NCI-H2029 treated with DMSO at 0.1 percent for 48 hours (cell line): ENCODE results near the gene DNAI4.
"Not testable (repeated sequence)": the region's sequence is repeated elsewhere in the genome, so short reads cannot be mapped to it uniquely, and the experiment has no call there.

Experiments used
- DNase-seq: peaks from one replicate; lab custom pipeline; 2025; lab: John Stamatoyannopoulos, UW

Gene DNAI4

DNA sequence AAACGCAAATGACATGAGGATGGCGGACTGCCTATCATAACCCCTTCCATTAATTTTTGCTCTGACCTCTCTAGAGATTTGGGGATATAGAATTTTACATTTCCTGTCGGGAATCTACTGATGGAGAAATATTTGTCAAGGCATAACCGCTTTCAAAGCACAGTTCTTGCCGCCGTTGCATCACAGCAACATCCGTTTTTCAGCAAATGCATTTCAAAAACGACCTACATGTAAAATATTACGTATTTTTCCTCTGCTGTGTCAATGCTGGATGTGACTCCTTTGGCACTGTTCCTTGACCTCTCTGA, 5.0 kb upstream of the DNAI4 start:
- DNase-seq: no peak

GRCh38 chr1:66929146-66929688, 4.6 kb upstream of the DNAI4 start:
- no peak for DNase-seq

- DNase-seq: no peak
These were observed 2.9 kb upstream of the DNAI4 start for GRCh38 chr1:66927528-66927927.

DNA sequence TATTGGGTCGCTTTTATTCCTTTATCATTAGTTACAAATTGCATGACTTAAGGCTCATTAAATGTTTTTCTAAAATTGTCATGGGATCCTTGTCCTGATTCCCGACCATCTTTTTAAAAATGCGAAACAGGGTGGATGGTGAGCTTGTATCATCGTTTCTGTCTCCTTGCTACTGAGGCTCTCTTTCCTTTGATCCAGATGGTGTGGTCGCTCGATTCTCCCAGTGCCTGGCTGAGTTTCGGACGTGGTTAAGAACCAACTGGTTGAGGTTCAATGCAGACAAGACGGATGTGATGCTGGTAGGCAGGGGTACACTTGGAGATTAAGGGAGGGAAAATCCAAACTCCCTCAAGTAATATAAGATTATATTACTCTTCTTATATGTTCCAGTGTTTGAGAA, 1.3 kb upstream of the DNAI4 start:
- no peak for DNase-seq

DNA sequence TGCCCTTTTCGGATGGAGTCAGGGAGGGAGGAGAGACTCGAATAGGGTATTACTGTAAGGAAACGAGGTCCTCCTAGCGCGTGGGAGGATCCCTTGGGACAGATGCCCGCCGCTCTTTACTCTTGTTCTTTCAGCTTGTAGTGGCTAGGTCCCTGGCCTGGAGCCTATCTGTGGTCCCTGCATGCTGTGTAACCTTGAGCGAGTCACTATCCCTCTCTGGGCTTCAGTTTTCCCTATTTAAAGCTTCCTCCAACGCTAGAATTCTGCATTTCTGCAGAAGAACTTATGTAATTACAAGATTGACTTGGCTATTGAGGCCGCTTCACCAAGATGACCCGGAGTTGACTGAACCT, 878 bp upstream of the DNAI4 start:
- no peak for DNase-seq

DNA sequence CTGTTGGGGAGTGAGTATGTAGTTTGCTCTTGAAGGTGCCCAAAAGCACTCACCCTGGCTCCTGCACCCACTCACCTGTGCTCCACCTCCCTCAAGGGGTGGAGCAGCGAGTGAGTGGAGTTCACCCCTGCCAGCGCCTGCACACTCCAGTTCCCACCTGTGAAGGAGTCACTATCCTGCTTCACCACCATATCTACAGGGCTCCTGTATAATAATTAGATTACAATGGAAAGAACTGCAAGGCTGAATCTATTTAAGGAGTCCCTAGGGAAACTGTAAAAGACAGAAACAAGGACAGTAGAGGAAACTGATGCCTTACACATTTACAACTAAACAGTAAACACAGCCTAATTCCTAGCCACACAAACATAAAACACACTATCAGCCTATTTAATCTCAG, 4.1 kb downstream of the DNAI4 start:
- no peak for DNase-seq

- no peak for DNase-seq
These were observed 4.8 kb downstream of the DNAI4 start for GRCh38 chr1:66919828-66920227.

GRCh38 chr1:66919063-66919462, 5.6 kb downstream of the DNAI4 start:
- no peak for DNase-seq

DNA sequence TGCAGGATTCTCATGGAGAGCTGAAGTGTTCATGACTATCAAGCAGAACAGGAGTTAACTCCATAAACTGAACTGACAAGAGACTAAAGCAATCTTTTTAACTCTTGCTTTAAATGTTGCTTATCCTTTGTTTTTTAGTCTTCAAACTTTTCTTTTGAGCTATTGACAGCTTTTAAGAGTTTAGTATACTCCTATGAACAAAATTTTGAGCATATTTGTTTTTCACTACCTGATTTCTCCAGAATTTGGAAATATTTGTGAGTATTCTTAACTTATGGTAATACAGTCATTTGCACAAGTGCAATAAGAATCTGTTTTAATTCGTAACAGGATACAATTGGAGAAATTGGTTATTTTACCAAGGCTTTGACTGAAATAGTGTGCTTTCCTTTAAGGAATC, 7.2 kb downstream of the DNAI4 start:
- no peak for DNase-seq

DNA sequence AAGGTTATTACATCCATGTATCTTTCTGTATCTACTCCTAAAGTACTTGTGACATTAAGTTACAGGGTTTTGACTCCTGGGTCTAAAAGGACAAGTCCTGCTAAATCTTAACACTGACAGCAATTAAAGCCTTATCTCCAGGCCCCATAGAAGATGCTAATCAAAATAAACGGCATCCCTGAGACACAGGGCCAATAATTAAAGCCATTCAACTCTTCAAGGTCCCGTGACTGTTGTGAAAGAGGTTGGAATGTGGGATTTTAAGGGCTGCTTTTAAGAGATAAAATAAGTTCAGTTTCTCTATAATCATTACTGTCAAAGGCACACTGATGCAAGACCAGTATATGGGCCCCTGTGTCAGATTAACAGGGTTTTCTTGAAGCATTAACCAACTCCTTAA, 8.3 kb downstream of the DNAI4 start:
- DNase-seq: no peak

- not testable (repeated sequence) for DNase-seq
These were observed 9.5 kb downstream of the DNAI4 start for GRCh38 chr1:66915203-66915602.

GRCh38 chr1:66893712-66894111, 30.9 kb downstream of the DNAI4 start:
- no peak for DNase-seq

DNA sequence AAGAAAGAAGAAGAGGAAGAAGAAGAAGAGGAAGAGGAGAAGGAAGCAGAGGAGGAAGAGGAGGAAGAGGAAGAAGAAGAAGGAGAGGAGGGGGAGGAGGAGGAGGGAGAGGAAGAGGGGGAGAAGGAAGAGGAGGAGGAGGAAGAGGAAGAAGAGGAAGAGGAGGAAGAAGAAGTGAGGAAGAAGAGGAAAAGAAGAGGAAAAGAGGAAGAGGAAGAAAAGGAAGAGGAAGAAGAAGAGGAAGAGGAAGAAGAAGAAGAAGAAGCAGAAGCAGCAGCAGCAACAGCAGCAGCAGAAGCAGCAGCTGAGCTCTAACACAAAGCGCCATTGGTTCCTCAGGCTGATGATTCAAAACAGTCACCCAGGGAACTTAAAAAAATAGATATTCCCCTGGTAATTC, 34.0 kb downstream of the DNAI4 start:
- DNase-seq: no peak

GRCh38 chr1:66889030-66889429, 35.6 kb downstream of the DNAI4 start:
- DNase-seq: no peak

DNA sequence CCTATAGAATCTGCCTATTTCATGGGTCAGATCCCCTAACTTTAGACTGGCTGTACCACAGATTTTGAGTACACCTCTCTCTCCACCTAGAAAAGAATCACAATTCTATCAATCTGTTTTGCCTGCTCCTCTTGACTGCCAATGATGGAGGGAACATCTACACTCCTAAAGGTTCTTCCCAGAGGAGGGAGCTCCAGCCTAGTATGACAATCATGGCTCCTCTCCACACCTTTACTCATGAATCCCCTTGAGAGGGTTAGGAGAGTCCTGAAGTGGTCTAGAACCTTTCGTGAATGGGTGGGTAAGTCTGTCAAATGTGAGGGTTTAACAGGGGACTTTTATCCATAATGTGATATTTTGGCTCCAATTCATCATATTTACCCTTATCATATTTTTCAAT, 48.0 kb downstream of the DNAI4 start:
- DNase-seq: no peak

GRCh38 chr1:66873111-66873510, 51.5 kb downstream of the DNAI4 start:
- no peak for DNase-seq

GRCh38 chr1:66872024-66872423, 52.6 kb downstream of the DNAI4 start:
- not testable (repeated sequence) for DNase-seq

DNA sequence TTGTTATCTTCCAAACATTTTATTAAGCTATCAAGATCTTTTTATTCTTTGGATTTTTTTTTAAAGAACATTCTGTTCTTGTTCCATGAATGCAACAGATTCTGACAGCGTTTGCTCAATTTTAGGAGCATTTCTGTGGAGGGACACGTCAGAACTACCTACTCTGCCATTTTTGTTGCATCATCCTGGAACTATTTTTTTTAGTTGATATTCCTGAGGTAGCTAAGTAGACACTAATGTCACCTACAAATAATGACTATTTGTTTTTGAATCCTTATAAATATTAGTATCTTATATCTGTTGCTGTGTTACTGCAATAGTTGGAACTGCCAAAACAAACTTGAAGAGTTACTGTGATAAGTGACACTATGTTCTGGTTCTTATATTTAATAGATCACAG, 57.2 kb downstream of the DNAI4 start:
- DNase-seq: no peak

GRCh38 chr1:66860529-66860928, 64.1 kb downstream of the DNAI4 start:
- no peak for DNase-seq

DNA sequence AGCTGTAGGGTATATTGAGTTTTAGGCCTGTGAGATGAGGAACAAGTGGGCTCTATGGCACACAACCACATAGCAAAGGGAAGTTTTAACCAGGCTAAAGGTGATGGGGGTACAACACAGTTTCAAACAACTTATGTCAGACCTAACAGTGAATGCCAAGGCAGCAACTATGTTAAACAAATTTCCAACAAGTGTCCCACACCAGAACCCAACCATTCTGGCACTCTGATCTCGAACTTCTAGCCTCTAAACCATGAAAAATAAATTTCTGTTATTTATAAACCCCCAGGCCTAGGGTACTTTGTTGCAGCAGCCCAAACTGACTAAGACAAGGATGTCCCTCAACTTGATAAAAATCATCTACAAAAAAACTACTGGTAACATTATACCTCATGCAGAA, 71.3 kb downstream of the DNAI4 start:
- no peak for DNase-seq

DNA sequence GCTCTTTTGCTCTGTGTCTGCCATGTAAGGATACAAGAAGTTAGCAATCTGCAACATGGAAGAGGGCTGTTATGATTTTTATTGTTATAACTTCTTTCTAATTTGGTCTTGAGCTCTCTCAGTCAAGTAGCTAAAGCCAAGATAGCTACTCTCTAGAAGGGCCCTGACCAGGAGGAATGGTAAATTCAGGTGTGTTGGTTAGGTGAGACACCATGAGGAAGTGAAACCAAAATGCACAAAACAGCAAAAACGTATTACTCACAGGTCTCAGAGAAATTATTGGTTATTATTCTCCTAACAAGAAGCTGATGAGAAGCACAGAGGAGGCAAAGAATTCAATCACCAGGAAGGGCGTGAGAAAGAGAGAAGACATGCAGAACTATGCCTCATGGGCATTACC, 71.8 kb downstream of the DNAI4 start:
- DNase-seq: no peak

DNA sequence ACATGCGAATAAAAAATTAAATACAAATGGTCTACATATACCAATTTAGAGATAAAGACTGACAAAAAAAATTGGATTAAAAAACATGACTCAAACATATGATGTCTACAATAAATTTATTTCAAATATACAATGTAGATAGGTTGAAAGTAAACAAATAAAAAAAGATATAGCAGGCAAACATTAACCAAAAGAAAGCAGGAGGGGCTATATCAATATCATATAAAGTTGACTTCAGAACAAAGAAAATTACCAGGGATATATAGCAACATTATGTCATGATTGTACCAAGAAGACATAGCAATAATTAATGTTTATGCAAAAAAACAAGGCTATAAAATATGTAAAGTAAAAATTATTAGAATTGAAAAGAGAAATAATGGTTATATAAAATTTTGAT, 73.7 kb downstream of the DNAI4 start:
- no peak for DNase-seq

DNA sequence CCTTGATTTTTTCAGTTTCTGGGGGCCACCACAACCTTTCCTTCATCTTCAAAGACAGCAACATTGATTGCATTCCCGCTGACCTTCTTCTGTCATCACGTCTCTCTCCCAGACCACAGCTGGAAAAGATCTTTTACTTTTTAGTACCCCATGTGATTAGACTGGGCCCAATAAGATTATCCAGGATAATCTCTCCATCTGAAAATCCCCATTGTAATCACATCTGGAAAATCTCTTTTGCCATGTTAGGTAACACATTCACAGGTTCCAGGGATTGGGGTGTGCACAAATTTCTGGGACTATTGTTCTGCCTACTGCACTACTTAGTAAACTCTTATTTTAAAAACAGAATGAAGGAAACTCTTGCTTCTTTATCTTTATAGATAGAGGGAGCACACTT, 76.5 kb downstream of the DNAI4 start:
- no peak for DNase-seq

DNA sequence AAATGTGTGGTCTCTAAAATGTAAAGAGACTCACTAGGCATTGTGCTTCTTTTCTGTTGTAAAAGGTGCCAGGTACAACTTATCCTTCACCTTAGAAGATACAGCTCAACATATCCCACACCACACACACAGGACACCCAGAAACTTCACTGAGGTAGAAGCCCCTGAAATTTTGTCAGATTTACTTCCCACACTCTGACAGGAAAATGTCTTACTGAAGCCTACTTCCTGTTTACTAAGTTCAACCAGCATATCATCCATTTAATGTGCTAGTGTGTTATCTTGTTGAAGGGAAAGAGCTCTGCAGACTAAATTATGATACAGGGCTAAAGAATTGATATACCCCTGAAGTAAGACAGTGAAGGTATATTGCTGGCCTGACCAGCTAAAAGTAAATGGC, 83.7 kb downstream of the DNAI4 start:
- DNase-seq: no peak

GRCh38 chr1:66834926-66835325, 89.7 kb downstream of the DNAI4 start:
- no peak for DNase-seq
